Gastrocnemius medialis (tissue), 4 donors: Measurements from ENCODE around the gene YPEL5. TPM values are rescaled to one million over a fixed set of nuclear protein-coding genes. Genes with fewer than 3 reads are reported as not detected.

Experiments used
- ATAC-seq, 2 donors: fragments of 150-250 bp; one replicate each; pipeline ENCODE4 v1.9.1; 2016
- DNase-seq, 2 donors: peaks; one replicate each; pipeline ENCODE4 v3.0.0-alpha.2; 2019
- H3K27ac ChIP-seq, 4 donors: fragments of 200-600 bp; sonication (generic); 1 replicate in 1 of 4; 2 replicates in 3 of 4; pipeline ENCODE4 v1.5.1; 2016 to 2018; ENCODE audit warnings: mild to moderate bottlenecking in 2 of 4, moderate library complexity in 1 of 4
- H3K27me3 ChIP-seq, 3 donors: fragments of 200-600 bp; sonication (generic) in 2 of 3; 1 replicate in 1 of 3; 2 replicates in 2 of 3; pipeline versions ENCODE4 v1.5.1 to v1.6.0; 2016 to 2019; ENCODE audit warnings: mild to moderate bottlenecking in 1 of 3, moderate library complexity in 1 of 3
- H3K36me3 ChIP-seq, 2 donors: fragments of 200-600 bp; sonication (generic) in 1 of 2; one replicate each; pipeline ENCODE4 v1.5.1; 2017 to 2018
- H3K4me1 ChIP-seq, 2 donors: fragments of 200-600 bp; sonication (generic) in 1 of 2; one replicate each; pipeline ENCODE4 v1.5.1; 2016 to 2017; ENCODE audit warnings: mild to moderate bottlenecking in 2 of 2
- H3K4me3 ChIP-seq, 4 donors: fragments of 200-600 bp; sonication (generic) in 3 of 4; 1 replicate in 1 of 4; 2 replicates in 3 of 4; pipeline ENCODE4 v1.5.1; 2016 to 2019; ENCODE audit warnings: mild to moderate bottlenecking in 2 of 4
- H3K9me3 ChIP-seq, 3 donors: fragments of 200-600 bp; sonication (generic) in 2 of 3; 1 replicate in 1 of 3; 2 replicates in 2 of 3; pipeline ENCODE4 v1.5.1; 2016 to 2019
- POLR2A ChIP-seq, 2 donors: fragments of 450-650 bp; IDR thresholded peaks; one replicate each; pipeline ENCODE4 v1.6.1; 2017; ENCODE audit warnings: antibody characterized with exemption in 2 of 2, mild to moderate bottlenecking in 2 of 2, moderate library complexity in 2 of 2
- in situ Hi-C, 4 donors: fragments of 200-750 bp; cut with MboI; loops; one replicate each; pipeline versions ENCODE4 v1.15.0 to v1.8.0; 2017; ENCODE audit warnings: low sequenced_read_pairs in 4 of 4
- intact Hi-C: fragments of 100-400 bp; cut with DNase I; formaldehyde crosslinking; loops from one replicate; pipeline ENCODE4 v1.15.1; 2023; ENCODE audit warnings: low total_unique reads
- total RNA-seq, 4 donors: library from RNA; depleted of rRNA; stranded (reverse); fragments of >200 nt; gene quantifications; one replicate each; pipeline versions ENCODE4 v1.1.0 to v1.2.3, GENCODE V29; 2016
- TF ChIP-seq, protein P1 (sequence below), 5 experiments: fragments of 450-650 bp in 3 of 5; fragments of 200-600 bp in 2 of 5; sonication (generic) in 2 of 5; IDR thresholded peaks in 4 of 5; conservative IDR thresholded peaks in 1 of 5; 1 replicate in 4 of 5; 2 replicates in 1 of 5; pipeline ENCODE4 v1.5.1; 2016 to 2019; ENCODE audit warnings: antibody characterized with exemption in 5 of 5, mild to moderate bottlenecking in 3 of 5, moderate library complexity in 3 of 5

Gene YPEL5
- total RNA-seq, 4 donors from 2014 or later = 31.4 to 76.7 (median 53.9) TPM

DNA sequence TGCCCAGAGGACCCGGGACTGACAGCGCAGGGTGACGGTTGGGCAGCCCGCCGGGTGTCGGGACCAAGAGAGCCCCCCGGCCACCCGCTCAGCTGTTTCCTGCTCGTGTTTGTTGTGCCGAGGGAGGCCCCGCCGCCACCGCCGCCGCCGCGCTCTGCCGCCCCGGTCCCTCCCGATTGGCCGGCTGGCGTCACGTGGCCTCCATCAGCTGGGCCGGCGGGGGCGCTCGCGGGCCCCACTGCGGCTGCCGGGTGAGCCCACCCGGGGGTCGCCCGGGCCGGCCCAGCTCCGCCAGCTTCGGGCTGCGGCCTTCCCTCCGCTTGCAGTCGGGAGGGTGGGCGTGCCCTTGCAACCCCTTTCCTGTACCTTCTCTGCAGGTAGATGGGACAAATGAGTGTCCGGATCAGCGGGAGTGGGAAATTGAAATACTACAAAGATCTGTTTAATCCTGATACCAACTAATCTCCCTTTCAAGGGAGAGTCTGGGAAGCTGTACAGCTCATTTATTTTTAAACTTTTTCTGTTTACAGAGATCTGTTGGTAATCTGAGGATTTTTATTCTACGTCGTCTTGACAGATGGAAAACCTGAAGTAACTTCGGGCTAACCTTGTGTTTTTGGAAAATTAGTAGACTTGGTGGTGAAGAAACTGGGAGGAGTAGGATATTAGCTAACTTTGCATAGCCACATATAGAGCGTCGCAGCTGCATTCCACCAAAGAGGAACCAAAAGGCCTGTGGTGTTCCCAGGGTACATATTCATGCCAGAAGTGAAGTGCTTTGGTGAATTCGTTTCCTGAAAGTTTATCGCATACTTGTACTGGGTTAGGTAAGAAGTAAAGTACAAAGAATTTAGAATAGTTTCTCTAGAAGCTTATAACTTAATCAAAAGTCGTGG lies 1.2 kb downstream of the YPEL5 start:
- peak; percentile 40 to 44 for ATAC-seq

DNA sequence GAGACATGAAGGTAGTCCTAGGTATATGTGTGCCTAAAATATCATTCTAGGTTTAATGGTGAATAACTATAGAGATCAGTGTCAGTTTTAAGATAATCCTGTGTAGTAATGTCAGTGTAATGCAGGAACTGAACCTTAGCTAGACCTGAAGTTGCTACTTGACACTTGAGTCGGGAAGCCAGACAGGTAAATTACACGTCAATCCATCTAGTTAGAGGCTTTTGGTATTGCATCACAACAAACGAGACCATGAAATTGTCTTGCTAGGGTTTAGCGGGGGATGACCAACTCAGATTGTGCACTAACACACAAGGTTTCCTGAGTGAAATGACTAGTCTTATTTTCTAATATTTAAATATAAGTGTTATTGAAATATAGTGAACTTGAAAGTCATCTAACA lies 2.0 kb downstream of the YPEL5 start:
- no peak for ATAC-seq
- Histone ChIP-seq H3K27me3 (no peaks in the 10 kb centered on the region), H3K27ac (peak overlapping the region; percentile 94 to 100 (median 100)), H3K36me3 (peaks cover 0 to 3% of the 10 kb centered on the region in 2 donors), H3K4me1 (peaks cover 36 to 40% of the 10 kb centered on the region in 2 donors), H3K9me3 (no peaks in the 10 kb centered on the region), H3K4me3 (peak overlapping the region; percentile 19 to 97 (median 87))
- DNase-seq = no peak
- TF ChIP-seq, protein P1, sequence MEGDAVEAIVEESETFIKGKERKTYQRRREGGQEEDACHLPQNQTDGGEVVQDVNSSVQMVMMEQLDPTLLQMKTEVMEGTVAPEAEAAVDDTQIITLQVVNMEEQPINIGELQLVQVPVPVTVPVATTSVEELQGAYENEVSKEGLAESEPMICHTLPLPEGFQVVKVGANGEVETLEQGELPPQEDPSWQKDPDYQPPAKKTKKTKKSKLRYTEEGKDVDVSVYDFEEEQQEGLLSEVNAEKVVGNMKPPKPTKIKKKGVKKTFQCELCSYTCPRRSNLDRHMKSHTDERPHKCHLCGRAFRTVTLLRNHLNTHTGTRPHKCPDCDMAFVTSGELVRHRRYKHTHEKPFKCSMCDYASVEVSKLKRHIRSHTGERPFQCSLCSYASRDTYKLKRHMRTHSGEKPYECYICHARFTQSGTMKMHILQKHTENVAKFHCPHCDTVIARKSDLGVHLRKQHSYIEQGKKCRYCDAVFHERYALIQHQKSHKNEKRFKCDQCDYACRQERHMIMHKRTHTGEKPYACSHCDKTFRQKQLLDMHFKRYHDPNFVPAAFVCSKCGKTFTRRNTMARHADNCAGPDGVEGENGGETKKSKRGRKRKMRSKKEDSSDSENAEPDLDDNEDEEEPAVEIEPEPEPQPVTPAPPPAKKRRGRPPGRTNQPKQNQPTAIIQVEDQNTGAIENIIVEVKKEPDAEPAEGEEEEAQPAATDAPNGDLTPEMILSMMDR (IDR thresholded peaks at IDR 0.05 in 4 of 5, conservative IDR thresholded peaks at IDR 0.05 in 1 of 5) = no peak
- TF ChIP-seq POLR2A (IDR thresholded peaks at IDR 0.05) = no peak
- in situ Hi-C loops (no loop called here), intact Hi-C loops (loop anchor here (10.0 kb wide), 2 partner anchors 1254 to 1554 kb away; partner anchors contain the start of gene WDR43)

More for the DNA sequence above, 1.2 kb downstream of the YPEL5 start:
- Histone ChIP-seq H3K4me3 (peak overlapping the region; percentile 86 to 97 (median 87)), H3K4me1 (peaks cover 36 to 40% of the 10 kb centered on the region in 2 donors), H3K9me3 (no peaks in the 10 kb centered on the region), H3K36me3 (peaks cover 0 to 3% of the 10 kb centered on the region in 2 donors), H3K27ac (peak overlapping the region; percentile 94 to 100 (median 100)), H3K27me3 (no peaks in the 10 kb centered on the region)
- DNase-seq = peak; percentile 67 to 74
- TF ChIP-seq, protein P1 (IDR thresholded peaks at IDR 0.05 in 4 of 5, conservative IDR thresholded peaks at IDR 0.05 in 1 of 5) = peak in 4 of 5 experiments; percentile 50 to 61 (median 54)
- TF ChIP-seq POLR2A (IDR thresholded peaks at IDR 0.05) = peak; percentile 87 to 94
- intact Hi-C loops = loop anchor here (2.0 to 10.0 kb wide), 3 partner anchors 31 to 1553 kb away; partner anchors contain the start of gene WDR43
- in situ Hi-C loops = no loop called here

DNA sequence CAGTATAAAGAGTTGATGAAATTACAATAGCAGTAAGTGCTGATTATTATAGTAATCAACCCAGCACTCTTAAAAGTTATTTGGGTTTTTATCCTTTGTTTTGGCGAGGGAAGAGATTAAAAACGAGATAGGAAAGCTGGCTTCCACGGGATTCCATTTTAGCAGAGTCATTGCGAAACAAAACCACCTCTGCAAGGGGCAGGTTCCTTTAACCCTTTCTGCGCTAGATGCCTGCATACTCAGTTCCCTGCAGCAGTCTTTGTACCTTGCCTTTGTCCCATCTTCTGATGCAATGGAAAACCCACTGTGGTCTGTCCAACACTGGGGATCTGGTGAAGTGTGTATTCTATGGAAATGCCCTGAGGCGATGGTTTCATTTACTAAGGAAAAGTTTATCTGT lies 2.7 kb downstream of the YPEL5 start:
- no peaks in the 10 kb centered on the region for H3K27me3 ChIP-seq
- no peak for ATAC-seq
- peaks cover 0 to 3% of the 10 kb centered on the region in 2 donors for H3K36me3 ChIP-seq
- H3K27ac ChIP-seq = peak overlapping the region; percentile 94 to 100 (median 100)
- intact Hi-C loops (loop anchor here (10.0 kb wide), 2 partner anchors 1255 to 1555 kb away; partner anchors contain the start of gene WDR43), in situ Hi-C loops (no loop called here)
- H3K4me1 ChIP-seq = peaks cover 36 to 40% of the 10 kb centered on the region in 2 donors
- TF ChIP-seq POLR2A (IDR thresholded peaks at IDR 0.05) = no peak
- TF ChIP-seq, protein P1 (IDR thresholded peaks at IDR 0.05 in 4 of 5, conservative IDR thresholded peaks at IDR 0.05 in 1 of 5) = no peak
- DNase-seq = no peak
- H3K9me3 ChIP-seq = no peaks in the 10 kb centered on the region
- peak overlapping the region in 2 of 4 donors; percentile 3 to 19 for H3K4me3 ChIP-seq

DNA sequence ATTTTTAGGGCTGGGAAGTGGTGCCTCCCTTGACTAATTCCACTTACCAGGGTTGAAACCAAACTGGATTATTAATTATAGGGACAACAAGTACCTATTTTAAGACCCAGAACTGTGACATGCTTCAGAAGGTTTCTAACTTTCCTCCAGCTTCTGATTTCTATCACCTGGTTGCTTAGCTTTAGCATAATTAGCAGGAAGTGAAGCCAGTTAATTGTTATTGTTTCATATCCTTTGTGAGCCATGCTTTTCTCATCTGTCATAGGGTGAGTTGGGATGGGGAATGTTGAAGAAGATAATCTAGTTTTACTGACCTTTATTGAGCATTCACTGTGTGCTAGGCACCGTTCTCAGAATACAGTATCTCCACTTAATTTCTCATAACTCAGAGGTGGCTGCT lies 3.2 kb downstream of the YPEL5 start:
- TF ChIP-seq, protein P1 (IDR thresholded peaks at IDR 0.05 in 4 of 5, conservative IDR thresholded peaks at IDR 0.05 in 1 of 5) = no peak
- TF ChIP-seq POLR2A (IDR thresholded peaks at IDR 0.05) = no peak
- intact Hi-C loops = loop anchor here (10.0 kb wide), 2 partner anchors 1255 to 1555 kb away; partner anchors contain the start of gene WDR43
- H3K36me3 ChIP-seq = peaks cover 0 to 3% of the 10 kb centered on the region in 2 donors
- no peaks in the 10 kb centered on the region for H3K9me3 ChIP-seq
- no peak for ATAC-seq
- peak overlapping the region; percentile 94 to 100 (median 100) for H3K27ac ChIP-seq
- H3K4me3 ChIP-seq = peak overlapping the region in 1 of 4 donors; percentile 3
- in situ Hi-C loops = no loop called here
- DNase-seq = no peak
- peaks cover 37 to 40% of the 10 kb centered on the region in 2 donors for H3K4me1 ChIP-seq
- H3K27me3 ChIP-seq = no peaks in the 10 kb centered on the region
